Upper lobe of left lung (tissue), 6 donors: Measurements from ENCODE around the gene MIEF2. TPM values are rescaled to one million over a fixed set of nuclear protein-coding genes. Genes with fewer than 3 reads are reported as not detected.

Experiments used
- ATAC-seq, 2 donors: fragments of 200-7000 bp; cut with Tn5 transposase; one replicate each; pipeline ENCODE4 v1.9.1; 2022; ENCODE audit warnings: mild to moderate bottlenecking in 2 of 2, moderate library complexity in 2 of 2; ENCODE audit not compliant: low FRiP score in 2 of 2
- DNase-seq, 2 donors: peaks; one replicate each; pipeline ENCODE4 v3.0.0-alpha.2; 2019 to 2020
- H3K27ac ChIP-seq, 4 donors: fragments of 200-600 bp; sonication (generic); one replicate each; pipeline ENCODE4 v1.5.1; 2016 to 2019
- H3K27me3 ChIP-seq, 4 donors: fragments of 200-600 bp; sonication (generic); one replicate each; pipeline ENCODE4 v1.5.1; 2017 to 2019
- H3K36me3 ChIP-seq, 4 donors: fragments of 200-600 bp; sonication (generic); one replicate each; pipeline ENCODE4 v1.5.1; 2016 to 2019
- H3K4me1 ChIP-seq, 4 donors: fragments of 200-600 bp; sonication (generic); one replicate each; pipeline ENCODE4 v1.5.1; 2018 to 2019
- H3K4me3 ChIP-seq, 4 donors: fragments of 200-600 bp; sonication (generic); one replicate each; pipeline ENCODE4 v1.5.1; 2017 to 2019; ENCODE audit warnings: mild to moderate bottlenecking in 2 of 4, moderate library complexity in 1 of 4
- H3K9me3 ChIP-seq, 4 donors: fragments of 200-600 bp; sonication (generic); one replicate each; pipeline ENCODE4 v1.5.1; 2018 to 2019
- EP300 ChIP-seq, 4 donors: sonication (generic); formaldehyde crosslinking; IDR thresholded peaks; one replicate each; pipeline ENCODE4 v1.5.1; 2017; ENCODE audit warnings: antibody characterized with exemption in 4 of 4, control low read depth in 2 of 4
- POLR2A ChIP-seq, 4 donors: fragments of 450-650 bp; IDR thresholded peaks; one replicate each; pipeline ENCODE4 v1.5.1; 2016 to 2017; ENCODE audit warnings: antibody characterized with exemption in 4 of 4, mild to moderate bottlenecking in 2 of 4
- POLR2AphosphoS5 ChIP-seq, 2 donors: sonication (generic); formaldehyde crosslinking; IDR thresholded peaks; one replicate each; pipeline ENCODE4 v1.5.1; 2017; ENCODE audit warnings: antibody characterized with exemption in 2 of 2
- WGBS, 2 donors: methylation state at CpG; one replicate each; pipeline ENCODE4 v1.1.5; 2017 to 2018; 5-methylcytosine and 5-hydroxymethylcytosine counted together
- total RNA-seq, 6 donors: library from RNA; depleted of rRNA in 4 of 6; stranded (reverse); fragments of >200 nt in 4 of 6; gene quantifications; one replicate each; pipeline versions ENCODE4 v1.1.0 to v1.2.1, GENCODE V29; 2016 to 2021
- TF ChIP-seq, protein P1 (sequence below), 6 experiments: fragments of 450-650 bp in 4 of 6; fragments of 200-600 bp in 2 of 6; sonication (generic) in 2 of 6; IDR thresholded peaks; one replicate each; pipeline ENCODE4 v1.5.1; 2016 to 2019; ENCODE audit warnings: antibody characterized with exemption in 6 of 6
- donor health status: DM: no; HTN: no; CAD: no; lungs with moderate emphysema.
- donor health status: DM: no; HTN: yes; CAD: no; lungs with severe emphysema.

MIEF2 gene
- total RNA-seq, 6 donors from 2014 or later: 17.2 to 79.3 (median 31.8) TPM

DNA sequence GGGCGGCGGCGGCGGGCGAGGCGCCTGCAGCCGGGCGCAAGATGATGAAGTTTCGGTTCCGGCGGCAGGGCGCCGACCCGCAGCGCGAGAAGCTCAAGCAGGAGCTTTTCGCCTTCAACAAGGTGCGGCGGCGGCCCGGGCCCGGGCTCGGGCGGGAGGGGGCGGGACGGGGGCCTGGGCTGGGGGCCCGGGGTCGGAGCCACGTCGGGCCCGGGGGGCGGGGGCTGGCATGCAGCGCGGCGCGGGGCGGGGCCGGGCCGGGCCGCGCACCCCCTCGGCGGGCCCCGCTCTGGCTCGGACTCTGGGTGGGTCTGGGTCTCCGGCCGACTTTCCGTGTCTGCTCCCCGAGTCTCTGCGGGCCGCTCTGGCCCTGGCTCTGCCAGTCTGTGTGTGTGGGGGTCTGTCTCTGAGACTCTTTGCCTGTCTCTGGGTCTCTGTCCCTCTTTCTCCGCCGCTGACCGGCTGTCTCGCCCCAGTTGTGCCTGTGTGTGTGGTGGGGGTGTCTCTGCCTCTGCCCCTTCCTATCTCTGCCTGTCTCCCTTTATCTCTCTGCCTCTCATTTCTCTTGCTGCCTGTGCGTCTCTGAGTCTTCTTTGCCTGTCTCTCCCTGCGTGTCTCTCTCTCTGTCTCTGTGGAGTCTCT lies 34.7 kb upstream of the MIEF2 start:
- peak overlapping the region; percentile 49 to 88 (median 70) for H3K4me3 ChIP-seq
- H3K36me3 ChIP-seq: no peaks in the 10 kb centered on the region
- no peak for TF ChIP-seq POLR2AphosphoS5 (IDR thresholded peaks at IDR 0.05)
- DNase-seq: no peak
- ATAC-seq: peak in 1 of 2 donors; percentile 34
- no peaks in the 10 kb centered on the region for H3K9me3 ChIP-seq
- H3K27ac ChIP-seq: peak overlapping the region in 3 of 4 donors; percentile 36 to 75 (median 65)
- no peaks in the 10 kb centered on the region for H3K27me3 ChIP-seq
- 0% methylated on average over 6 to 14 of the region's 57 CpGs for WGBS, 2 donors
- H3K4me1 ChIP-seq: peaks cover 15 to 21% (median 16%) of the 10 kb centered on the region in 4 donors

DNA sequence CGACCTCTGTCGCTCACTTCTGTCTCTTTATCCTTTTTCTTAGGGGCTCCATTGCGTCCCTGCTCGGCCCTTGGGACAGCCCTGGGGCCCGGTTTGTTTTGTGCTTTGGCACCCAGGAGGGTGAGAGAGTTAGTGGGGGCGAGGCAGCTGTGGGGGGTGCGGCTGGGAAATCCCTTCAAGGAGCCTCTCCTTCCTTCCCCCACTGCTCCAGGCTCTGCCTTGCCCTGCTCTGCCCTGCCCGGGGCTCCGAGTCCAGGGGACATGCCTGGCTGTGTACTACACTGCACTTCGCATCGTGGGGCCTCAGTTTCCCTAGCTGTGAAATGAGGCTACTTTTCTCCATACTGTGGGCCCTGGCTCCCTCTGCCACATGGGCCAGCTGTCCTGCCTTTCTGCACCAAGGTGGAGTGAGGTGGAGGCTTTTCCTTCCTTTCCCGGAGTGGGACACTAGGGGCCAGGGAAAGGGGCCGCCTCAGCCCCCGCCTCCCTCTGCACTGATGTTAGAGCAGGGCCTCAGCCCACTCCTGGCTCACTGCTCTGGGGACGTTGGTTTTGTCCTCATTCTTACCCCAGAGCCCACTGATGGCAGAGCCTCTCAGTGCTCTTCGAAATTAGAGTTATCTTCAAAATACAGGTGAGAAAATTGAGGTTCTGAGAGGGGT lies 34.0 kb upstream of the MIEF2 start:
- no peaks in the 10 kb centered on the region for H3K9me3 ChIP-seq
- TF ChIP-seq, protein P1, sequence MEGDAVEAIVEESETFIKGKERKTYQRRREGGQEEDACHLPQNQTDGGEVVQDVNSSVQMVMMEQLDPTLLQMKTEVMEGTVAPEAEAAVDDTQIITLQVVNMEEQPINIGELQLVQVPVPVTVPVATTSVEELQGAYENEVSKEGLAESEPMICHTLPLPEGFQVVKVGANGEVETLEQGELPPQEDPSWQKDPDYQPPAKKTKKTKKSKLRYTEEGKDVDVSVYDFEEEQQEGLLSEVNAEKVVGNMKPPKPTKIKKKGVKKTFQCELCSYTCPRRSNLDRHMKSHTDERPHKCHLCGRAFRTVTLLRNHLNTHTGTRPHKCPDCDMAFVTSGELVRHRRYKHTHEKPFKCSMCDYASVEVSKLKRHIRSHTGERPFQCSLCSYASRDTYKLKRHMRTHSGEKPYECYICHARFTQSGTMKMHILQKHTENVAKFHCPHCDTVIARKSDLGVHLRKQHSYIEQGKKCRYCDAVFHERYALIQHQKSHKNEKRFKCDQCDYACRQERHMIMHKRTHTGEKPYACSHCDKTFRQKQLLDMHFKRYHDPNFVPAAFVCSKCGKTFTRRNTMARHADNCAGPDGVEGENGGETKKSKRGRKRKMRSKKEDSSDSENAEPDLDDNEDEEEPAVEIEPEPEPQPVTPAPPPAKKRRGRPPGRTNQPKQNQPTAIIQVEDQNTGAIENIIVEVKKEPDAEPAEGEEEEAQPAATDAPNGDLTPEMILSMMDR (IDR thresholded peaks at IDR 0.05): no peak
- TF ChIP-seq POLR2AphosphoS5 (IDR thresholded peaks at IDR 0.05): no peak
- TF ChIP-seq POLR2A (IDR thresholded peaks at IDR 0.05): no peak
- TF ChIP-seq EP300 (IDR thresholded peaks at IDR 0.05): no peak
- peaks cover 15 to 21% (median 16%) of the 10 kb centered on the region in 4 donors for H3K4me1 ChIP-seq
- no peaks in the 10 kb centered on the region for H3K27me3 ChIP-seq
- H3K27ac ChIP-seq: peak overlapping the region in 3 of 4 donors; percentile 36 to 75 (median 65)
- peak overlapping the region; percentile 49 to 88 (median 70) for H3K4me3 ChIP-seq
- H3K36me3 ChIP-seq: no peaks in the 10 kb centered on the region
- no peak for DNase-seq
- WGBS, 2 donors: 23 to 31% methylated on average over 14 to 16 of the region's 16 CpGs
- ATAC-seq: no peak

DNA sequence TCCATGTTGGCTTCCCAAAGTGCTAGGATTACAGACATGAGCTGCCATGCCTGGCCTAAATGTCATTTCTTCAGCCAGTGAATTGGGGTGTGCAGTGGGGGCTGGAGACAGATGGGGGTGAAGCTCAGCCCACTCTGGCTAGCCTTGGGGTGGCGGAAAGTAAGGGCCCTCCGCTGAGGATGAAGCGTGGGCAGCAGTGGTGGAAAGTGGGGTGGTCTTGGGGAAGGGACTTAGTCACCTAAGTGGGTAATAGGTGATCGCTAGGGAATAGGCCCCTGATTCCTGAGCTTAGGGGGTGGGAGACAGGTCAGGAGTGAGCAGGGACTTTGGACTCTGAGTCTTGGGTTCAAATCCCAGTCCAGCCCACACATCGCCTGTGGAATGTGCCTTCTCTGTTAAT lies 32.8 kb upstream of the MIEF2 start:
- H3K27ac ChIP-seq: no peak overlapping the region
- H3K9me3 ChIP-seq: no peaks in the 10 kb centered on the region
- H3K36me3 ChIP-seq: no peaks in the 10 kb centered on the region
- peaks cover 15 to 21% (median 16%) of the 10 kb centered on the region in 4 donors for H3K4me1 ChIP-seq
- no peak overlapping the region for H3K4me3 ChIP-seq
- WGBS, 2 donors: 91 to 97% methylated on average over 5 of the region's 5 CpGs
- no peaks in the 10 kb centered on the region for H3K27me3 ChIP-seq
- TF ChIP-seq, protein P1 (IDR thresholded peaks at IDR 0.05): no peak
- TF ChIP-seq EP300 (IDR thresholded peaks at IDR 0.05) (no peak), POLR2AphosphoS5 (IDR thresholded peaks at IDR 0.05) (no peak), POLR2A (IDR thresholded peaks at IDR 0.05) (no peak)
- no peak for ATAC-seq
- no peak for DNase-seq

DNA sequence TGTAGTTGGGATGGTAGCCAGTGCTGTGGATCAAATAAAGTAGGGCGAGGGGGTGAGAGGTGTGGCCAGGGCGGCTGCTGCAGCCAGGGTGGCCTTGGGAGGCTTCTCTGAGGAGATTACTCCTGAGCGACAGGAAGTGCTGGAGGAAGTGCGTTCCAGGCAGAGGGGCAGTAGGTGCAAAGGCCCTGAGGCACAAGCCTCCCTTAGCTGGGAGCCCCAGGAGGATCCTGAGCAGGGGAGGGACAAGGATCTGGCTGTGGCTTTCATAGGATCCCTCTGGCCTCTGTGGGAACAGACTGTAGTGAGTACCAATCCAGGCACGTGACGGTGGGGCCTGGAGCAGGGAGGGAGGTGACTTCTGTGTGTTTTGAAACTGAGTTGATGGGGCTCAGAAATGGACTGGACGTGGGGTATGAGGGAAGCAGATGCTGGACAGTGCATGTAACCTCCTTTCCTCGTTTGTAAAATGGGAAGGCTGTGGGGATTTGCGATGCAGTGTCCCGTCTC lies 32.2 kb upstream of the MIEF2 start:
- TF ChIP-seq, protein P1 (IDR thresholded peaks at IDR 0.05): no peak
- TF ChIP-seq EP300 (IDR thresholded peaks at IDR 0.05): no peak
- TF ChIP-seq POLR2AphosphoS5 (IDR thresholded peaks at IDR 0.05): no peak
- no peak for TF ChIP-seq POLR2A (IDR thresholded peaks at IDR 0.05)
- Histone ChIP-seq H3K36me3 (peaks cover 0 to 2% (median 0%) of the 10 kb centered on the region in 4 donors), H3K9me3 (no peaks in the 10 kb centered on the region), H3K4me3 (no peak overlapping the region), H3K27ac (no peak overlapping the region), H3K4me1 (peaks cover 15 to 21% (median 16%) of the 10 kb centered on the region in 4 donors), H3K27me3 (no peaks in the 10 kb centered on the region)
- WGBS, 2 donors: 93 to 98% methylated on average over 10 of the region's 10 CpGs
- DNase-seq (no peak), ATAC-seq (no peak)

DNA sequence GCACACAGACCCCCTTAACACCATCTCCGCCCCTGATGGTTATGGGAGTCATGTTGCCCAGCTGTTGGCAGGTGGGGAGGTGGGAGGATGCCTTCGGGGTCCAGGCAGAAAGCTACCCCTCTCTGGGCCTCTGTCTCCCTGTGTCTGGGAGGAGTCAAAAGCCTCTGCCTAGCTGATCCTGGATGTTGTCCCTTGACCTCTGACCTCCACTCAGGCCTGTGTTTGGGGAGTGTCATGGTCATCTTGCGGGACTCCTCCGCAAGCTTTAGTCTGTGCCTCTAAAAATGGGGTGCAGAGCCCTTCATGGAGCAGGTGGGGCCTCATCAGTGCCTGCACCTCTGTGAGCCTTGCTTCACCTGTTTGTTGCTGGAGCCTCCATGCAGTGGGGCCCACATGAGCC lies 31.2 kb upstream of the MIEF2 start:
- no peak for DNase-seq
- no peaks in the 10 kb centered on the region for H3K27me3 ChIP-seq
- no peaks in the 10 kb centered on the region for H3K9me3 ChIP-seq
- peaks cover 15 to 21% (median 16%) of the 10 kb centered on the region in 4 donors for H3K4me1 ChIP-seq
- 87 to 100% methylated on average over 1 to 4 of the region's 4 CpGs for WGBS, 2 donors
- peaks cover 0 to 11% (median 5%) of the 10 kb centered on the region in 4 donors for H3K36me3 ChIP-seq
- H3K4me3 ChIP-seq: no peak overlapping the region
- H3K27ac ChIP-seq: no peak overlapping the region
- no peak for ATAC-seq
- TF ChIP-seq, protein P1 (IDR thresholded peaks at IDR 0.05): no peak
- no peak for TF ChIP-seq POLR2A (IDR thresholded peaks at IDR 0.05)
- no peak for TF ChIP-seq POLR2AphosphoS5 (IDR thresholded peaks at IDR 0.05)
- no peak for TF ChIP-seq EP300 (IDR thresholded peaks at IDR 0.05)
